Measurements from ENCODE around the gene RNFT2.

DNA sequence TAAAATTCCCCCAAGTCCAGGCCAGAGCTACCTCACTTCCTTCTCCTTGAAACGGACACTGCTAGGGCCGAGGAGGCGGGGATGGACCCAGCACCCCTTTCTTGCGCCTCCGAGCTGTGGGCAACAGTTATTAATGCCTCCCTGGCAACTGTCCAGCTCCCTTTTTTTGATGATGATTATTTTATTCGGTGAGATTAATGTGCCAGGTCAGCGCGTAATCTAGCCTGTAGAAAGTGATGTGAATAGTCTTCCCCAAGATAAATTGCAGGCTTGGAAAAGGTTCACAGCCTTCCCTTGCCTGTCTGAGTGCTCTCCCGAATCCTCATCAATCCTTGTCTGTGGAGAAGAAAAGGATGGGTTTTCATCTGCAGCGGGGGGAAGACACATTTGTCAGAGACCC is 54.3 kb downstream of the RNFT2 start:
- TF ChIP-seq, protein P1, sequence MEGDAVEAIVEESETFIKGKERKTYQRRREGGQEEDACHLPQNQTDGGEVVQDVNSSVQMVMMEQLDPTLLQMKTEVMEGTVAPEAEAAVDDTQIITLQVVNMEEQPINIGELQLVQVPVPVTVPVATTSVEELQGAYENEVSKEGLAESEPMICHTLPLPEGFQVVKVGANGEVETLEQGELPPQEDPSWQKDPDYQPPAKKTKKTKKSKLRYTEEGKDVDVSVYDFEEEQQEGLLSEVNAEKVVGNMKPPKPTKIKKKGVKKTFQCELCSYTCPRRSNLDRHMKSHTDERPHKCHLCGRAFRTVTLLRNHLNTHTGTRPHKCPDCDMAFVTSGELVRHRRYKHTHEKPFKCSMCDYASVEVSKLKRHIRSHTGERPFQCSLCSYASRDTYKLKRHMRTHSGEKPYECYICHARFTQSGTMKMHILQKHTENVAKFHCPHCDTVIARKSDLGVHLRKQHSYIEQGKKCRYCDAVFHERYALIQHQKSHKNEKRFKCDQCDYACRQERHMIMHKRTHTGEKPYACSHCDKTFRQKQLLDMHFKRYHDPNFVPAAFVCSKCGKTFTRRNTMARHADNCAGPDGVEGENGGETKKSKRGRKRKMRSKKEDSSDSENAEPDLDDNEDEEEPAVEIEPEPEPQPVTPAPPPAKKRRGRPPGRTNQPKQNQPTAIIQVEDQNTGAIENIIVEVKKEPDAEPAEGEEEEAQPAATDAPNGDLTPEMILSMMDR (conservative IDR thresholded peaks at IDR 0.05 in 1 of 2, IDR thresholded peaks at IDR 0.05 in 1 of 2; ENCODE audit: extremely low read depth in 1 of 2, insufficient read depth in 1 of 2, low read depth in 1 of 2, low read length in 2 of 2), result no peak
- no peak for TF ChIP-seq EZH2 (IDR thresholded peaks at IDR 0.05; ENCODE audit: borderline replicate concordance, low read length)
